Right lobe of liver (tissue), 6 donors: ENCODE data around the gene TRIO. TPM values are rescaled to one million over a fixed set of nuclear protein-coding genes. Genes with fewer than 3 reads are reported as not detected.

Experiments
- ATAC-seq, 4 donors: fragments of 200-7000 bp; cut with Tn5 transposase; one replicate each; pipeline ENCODE4 v1.9.1; 2020; ENCODE audit warnings: mild to moderate bottlenecking in 4 of 4, moderate library complexity in 4 of 4
- DNase-seq, 3 donors: peaks; one replicate each; pipeline ENCODE4 v3.0.0-alpha.2; 2020
- H3K27ac ChIP-seq, 3 donors: fragments of 200-600 bp; one replicate each; pipeline ENCODE4 v1.8.0; 2022
- H3K27me3 ChIP-seq, 2 donors: fragments of 200-600 bp; one replicate each; pipeline ENCODE4 v1.8.0; 2022
- H3K36me3 ChIP-seq, 4 donors: fragments of 200-600 bp; sonication (generic) in 1 of 4; one replicate each; pipeline versions ENCODE4 v1.5.1 to v1.8.0; 2017 to 2022; ENCODE audit warnings: control low read depth in 1 of 4
- H3K4me1 ChIP-seq, 4 donors: fragments of 200-600 bp; sonication (generic) in 1 of 4; one replicate each; pipeline versions ENCODE4 v1.5.1 to v1.8.0; 2017 to 2022; ENCODE audit warnings: control low read depth in 1 of 4
- H3K4me3 ChIP-seq, 3 donors: fragments of 200-600 bp; one replicate each; pipeline ENCODE4 v1.8.0; 2022
- H3K9me3 ChIP-seq, 4 donors: fragments of 200-600 bp; sonication (generic) in 1 of 4; one replicate each; pipeline versions ENCODE4 v1.5.1 to v1.8.0; 2017 to 2022; ENCODE audit warnings: control low read depth in 1 of 4
- CTCF ChIP-seq, 4 donors: fragments of 200-600 bp in 3 of 4; fragments of 450-650 bp in 1 of 4; IDR thresholded peaks; one replicate each; pipeline versions ENCODE4 v1.5.1 to v1.8.0; 2016 to 2022; ENCODE audit warnings: antibody characterized with exemption in 4 of 4, mild to moderate bottlenecking in 2 of 4
- POLR2A ChIP-seq: fragments of 450-650 bp; IDR thresholded peaks from one replicate; pipeline ENCODE4 v1.6.1; 2017; ENCODE audit warnings: antibody characterized with exemption, mild to moderate bottlenecking
- WGBS: methylation state at CpG from one replicate; pipeline ENCODE4 v1.1.6; 2018; ENCODE audit warnings: low coverage, low lambda C conversion rate; ENCODE audit not compliant: insufficient coverage; ENCODE audit errors: missing lambda C conversion rate; 5-methylcytosine and 5-hydroxymethylcytosine counted together
- intact Hi-C, 2 donors: fragments of 100-400 bp; cut with DNase I; formaldehyde crosslinking; loops; one replicate each; pipeline versions ENCODE4 v1.11.2 to v1.14.1; 2022
- total RNA-seq, 6 experiments: library from RNA; depleted of rRNA in 2 of 6; stranded (reverse); fragments of >200 nt in 2 of 6; fragmentation: NEBNext Ultra II Directional in 3 of 6; extraction: Animal tissue kit (Norgen Biotek cat#: 25700) in 3 of 6; gene quantifications; one replicate each; pipeline versions ENCODE4 v1.1.0 to v1.2.4, GENCODE V29; 2016 to 2023
- donor health status: DM: no; HTN: yes; CAD: no.
- donor health status: DM: no; HTN: no; CAD: no.
- donor health status: DM: no; HTN: no; CAD: no.
- donor health status: DM: no; HTN: yes; CAD: no.
- donor health status: DM: no; HTN: yes; CAD: no.

The TRIO gene
- total RNA-seq, 6 experiments from 2014 or later = 34.7 to 63.5 (median 50.2) TPM

- no peak for DNase-seq
- intact Hi-C loops = no loop called here
- no peaks in the 10 kb centered on the region for H3K36me3 ChIP-seq
- WGBS = 69% methylated on average over 3 of the region's 3 CpGs
- H3K4me1 ChIP-seq = peaks cover 0 to 47% (median 24%) of the 10 kb centered on the region in 4 donors
- TF ChIP-seq CTCF (IDR thresholded peaks at IDR 0.05) (no peak), POLR2A (no peak)
- no peak for ATAC-seq
- H3K4me3 ChIP-seq = no peak overlapping the region
- H3K9me3 ChIP-seq = no peaks in the 10 kb centered on the region
- peak overlapping the region in 2 of 3 donors; percentile 50 to 65 for H3K27ac ChIP-seq
- no peaks in the 10 kb centered on the region for H3K27me3 ChIP-seq
These were observed 6.6 kb downstream of the TRIO start for GRCh38 chr5:14149672-14150274.

GRCh38 chr5:14151416-14151815 is 8.3 kb downstream of the TRIO start:
- 74% methylated on average over 3 of the region's 3 CpGs for WGBS
- intact Hi-C loops = no loop called here
- no peak for ATAC-seq
- Histone ChIP-seq H3K27ac (no peak overlapping the region), H3K9me3 (no peaks in the 10 kb centered on the region), H3K4me3 (no peak overlapping the region), H3K27me3 (no peaks in the 10 kb centered on the region), H3K36me3 (no peaks in the 10 kb centered on the region), H3K4me1 (peaks cover 0 to 34% (median 20%) of the 10 kb centered on the region in 4 donors)
- TF ChIP-seq POLR2A (no peak), CTCF (IDR thresholded peaks at IDR 0.05) (no peak)
- no peak for DNase-seq

- no peak for ATAC-seq
- DNase-seq = no peak
- Histone ChIP-seq H3K27ac (no peak overlapping the region), H3K9me3 (no peaks in the 10 kb centered on the region), H3K27me3 (no peaks in the 10 kb centered on the region), H3K36me3 (no peaks in the 10 kb centered on the region), H3K4me3 (no peak overlapping the region), H3K4me1 (peaks cover 0 to 21% (median 10%) of the 10 kb centered on the region in 4 donors)
- intact Hi-C loops = no loop called here
- WGBS = 89% methylated on average over 4 of the region's 6 CpGs
- no peak for TF ChIP-seq CTCF (IDR thresholded peaks at IDR 0.05)
- no peak for TF ChIP-seq POLR2A
These were observed 10.1 kb downstream of the TRIO start for GRCh38 chr5:14153071-14153864.

GRCh38 chr5:14153932-14154731 is 11.0 kb downstream of the TRIO start:
- DNase-seq = peak in 1 of 3 donors; percentile 42

More at GRCh38 chr5:14153932-14154731, 11.0 kb downstream of the TRIO start:
- H3K27me3 ChIP-seq = no peaks in the 10 kb centered on the region
- ATAC-seq = peak; percentile 64 to 85 (median 73)
- H3K27ac ChIP-seq = peak overlapping the region in 1 of 3 donors; percentile 19
- 49% methylated on average over 14 of the region's 14 CpGs for WGBS
- TF ChIP-seq POLR2A (no peak), CTCF (IDR thresholded peaks at IDR 0.05) (no peak)
- no peak overlapping the region for H3K4me3 ChIP-seq
- H3K36me3 ChIP-seq = no peaks in the 10 kb centered on the region
- no peaks in the 10 kb centered on the region for H3K9me3 ChIP-seq
- H3K4me1 ChIP-seq = peaks cover 0 to 13% (median 6%) of the 10 kb centered on the region in 4 donors
- intact Hi-C loops = no loop called here
